ENCODE data around the gene GNB1L.

DNA sequence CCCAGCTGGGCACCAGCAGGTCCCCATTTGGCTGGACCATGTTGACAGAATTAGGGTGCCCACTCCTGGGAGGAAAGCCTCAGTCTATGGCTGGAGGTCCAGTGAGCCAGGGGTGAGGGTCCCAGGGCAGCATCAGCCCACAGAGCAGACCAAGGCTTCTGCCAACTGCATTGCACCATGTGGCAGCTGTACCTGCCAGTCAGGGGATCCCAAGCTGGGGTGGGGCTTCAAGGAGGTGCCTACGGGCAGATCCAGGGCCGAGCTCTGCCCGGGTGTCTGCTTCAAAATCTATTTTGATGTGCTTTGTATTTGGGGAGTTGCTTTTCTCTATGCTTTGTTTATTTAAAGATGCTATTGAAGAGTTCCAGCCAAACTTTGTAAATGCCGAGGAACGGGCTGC is 120.9 kb downstream of the GNB1L start:
- TF ChIP-seq POLR2AphosphoS5 (IDR thresholded peaks at IDR 0.05; ENCODE audit: low read depth) (no peak), SPI1 (IDR thresholded peaks at IDR 0.05; ENCODE audit: borderline replicate concordance, low read depth) (no peak)
- TF ChIP-seq, protein P1, sequence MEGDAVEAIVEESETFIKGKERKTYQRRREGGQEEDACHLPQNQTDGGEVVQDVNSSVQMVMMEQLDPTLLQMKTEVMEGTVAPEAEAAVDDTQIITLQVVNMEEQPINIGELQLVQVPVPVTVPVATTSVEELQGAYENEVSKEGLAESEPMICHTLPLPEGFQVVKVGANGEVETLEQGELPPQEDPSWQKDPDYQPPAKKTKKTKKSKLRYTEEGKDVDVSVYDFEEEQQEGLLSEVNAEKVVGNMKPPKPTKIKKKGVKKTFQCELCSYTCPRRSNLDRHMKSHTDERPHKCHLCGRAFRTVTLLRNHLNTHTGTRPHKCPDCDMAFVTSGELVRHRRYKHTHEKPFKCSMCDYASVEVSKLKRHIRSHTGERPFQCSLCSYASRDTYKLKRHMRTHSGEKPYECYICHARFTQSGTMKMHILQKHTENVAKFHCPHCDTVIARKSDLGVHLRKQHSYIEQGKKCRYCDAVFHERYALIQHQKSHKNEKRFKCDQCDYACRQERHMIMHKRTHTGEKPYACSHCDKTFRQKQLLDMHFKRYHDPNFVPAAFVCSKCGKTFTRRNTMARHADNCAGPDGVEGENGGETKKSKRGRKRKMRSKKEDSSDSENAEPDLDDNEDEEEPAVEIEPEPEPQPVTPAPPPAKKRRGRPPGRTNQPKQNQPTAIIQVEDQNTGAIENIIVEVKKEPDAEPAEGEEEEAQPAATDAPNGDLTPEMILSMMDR (IDR thresholded peaks at IDR 0.05; ENCODE audit: insufficient read depth, low read length) = no peak
- TF ChIP-seq, protein P2, sequence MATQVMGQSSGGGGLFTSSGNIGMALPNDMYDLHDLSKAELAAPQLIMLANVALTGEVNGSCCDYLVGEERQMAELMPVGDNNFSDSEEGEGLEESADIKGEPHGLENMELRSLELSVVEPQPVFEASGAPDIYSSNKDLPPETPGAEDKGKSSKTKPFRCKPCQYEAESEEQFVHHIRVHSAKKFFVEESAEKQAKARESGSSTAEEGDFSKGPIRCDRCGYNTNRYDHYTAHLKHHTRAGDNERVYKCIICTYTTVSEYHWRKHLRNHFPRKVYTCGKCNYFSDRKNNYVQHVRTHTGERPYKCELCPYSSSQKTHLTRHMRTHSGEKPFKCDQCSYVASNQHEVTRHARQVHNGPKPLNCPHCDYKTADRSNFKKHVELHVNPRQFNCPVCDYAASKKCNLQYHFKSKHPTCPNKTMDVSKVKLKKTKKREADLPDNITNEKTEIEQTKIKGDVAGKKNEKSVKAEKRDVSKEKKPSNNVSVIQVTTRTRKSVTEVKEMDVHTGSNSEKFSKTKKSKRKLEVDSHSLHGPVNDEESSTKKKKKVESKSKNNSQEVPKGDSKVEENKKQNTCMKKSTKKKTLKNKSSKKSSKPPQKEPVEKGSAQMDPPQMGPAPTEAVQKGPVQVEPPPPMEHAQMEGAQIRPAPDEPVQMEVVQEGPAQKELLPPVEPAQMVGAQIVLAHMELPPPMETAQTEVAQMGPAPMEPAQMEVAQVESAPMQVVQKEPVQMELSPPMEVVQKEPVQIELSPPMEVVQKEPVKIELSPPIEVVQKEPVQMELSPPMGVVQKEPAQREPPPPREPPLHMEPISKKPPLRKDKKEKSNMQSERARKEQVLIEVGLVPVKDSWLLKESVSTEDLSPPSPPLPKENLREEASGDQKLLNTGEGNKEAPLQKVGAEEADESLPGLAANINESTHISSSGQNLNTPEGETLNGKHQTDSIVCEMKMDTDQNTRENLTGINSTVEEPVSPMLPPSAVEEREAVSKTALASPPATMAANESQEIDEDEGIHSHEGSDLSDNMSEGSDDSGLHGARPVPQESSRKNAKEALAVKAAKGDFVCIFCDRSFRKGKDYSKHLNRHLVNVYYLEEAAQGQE (IDR thresholded peaks at IDR 0.05; ENCODE audit: insufficient replicate concordance, low read depth) = no peak
